Measurements from ENCODE around the gene LRP1B.

Gene LRP1B

GRCh38 chr2:141079231-141079630 is 1051.6 kb downstream of the LRP1B start:
- TF ChIP-seq ZNF274 (IDR thresholded peaks at IDR 0.05; ENCODE audit: low read depth, low read length), result no peak
- no peak overlapping the region for H3K4me3 ChIP-seq (ENCODE audit: low read length)

- no peak for TF ChIP-seq ZNF274 (IDR thresholded peaks at IDR 0.05; ENCODE audit: low read depth, low read length)
- H3K4me3 ChIP-seq (ENCODE audit: low read length), result no peak overlapping the region
Observed at GRCh38 chr2:141075753-141076152, 1055.1 kb downstream of the LRP1B start.

- TF ChIP-seq ZNF274 (IDR thresholded peaks at IDR 0.05; ENCODE audit: low read depth, low read length), result no peak
Observed at GRCh38 chr2:141068053-141068682, 1062.6 kb downstream of the LRP1B start.

GRCh38 chr2:141065042-141065441 is 1065.8 kb downstream of the LRP1B start:
- no peak for TF ChIP-seq ZNF274 (IDR thresholded peaks at IDR 0.05; ENCODE audit: low read depth, low read length)
- no peak overlapping the region for H3K4me3 ChIP-seq (ENCODE audit: low read length)

More at GRCh38 chr2:141068053-141068682, 1062.6 kb downstream of the LRP1B start:
- H3K4me3 ChIP-seq (ENCODE audit: low read length), result no peak overlapping the region

- no peak overlapping the region for H3K4me3 ChIP-seq (ENCODE audit: low read length)
- no peak for TF ChIP-seq ZNF274 (IDR thresholded peaks at IDR 0.05; ENCODE audit: low read depth, low read length)
Observed at GRCh38 chr2:141063406-141063805, 1067.4 kb downstream of the LRP1B start.

GRCh38 chr2:141062443-141062842 is 1068.4 kb downstream of the LRP1B start:
- TF ChIP-seq ZNF274 (IDR thresholded peaks at IDR 0.05; ENCODE audit: low read depth, low read length), result no peak
- no peak overlapping the region for H3K4me3 ChIP-seq (ENCODE audit: low read length)

GRCh38 chr2:141062031-141062430 is 1068.8 kb downstream of the LRP1B start:
- TF ChIP-seq ZNF274 (IDR thresholded peaks at IDR 0.05; ENCODE audit: low read depth, low read length), result no peak
- no peak overlapping the region for H3K4me3 ChIP-seq (ENCODE audit: low read length)

GRCh38 chr2:141058556-141058955 is 1072.3 kb downstream of the LRP1B start:
- TF ChIP-seq ZNF274 (IDR thresholded peaks at IDR 0.05; ENCODE audit: low read depth, low read length), result no peak
- no peak overlapping the region for H3K4me3 ChIP-seq (ENCODE audit: low read length)

- TF ChIP-seq ZNF274 (IDR thresholded peaks at IDR 0.05; ENCODE audit: low read depth, low read length), result no peak
- no peak overlapping the region for H3K4me3 ChIP-seq (ENCODE audit: low read length)
Observed at GRCh38 chr2:141055531-141055930, 1075.3 kb downstream of the LRP1B start.

GRCh38 chr2:141048951-141049350 is 1081.9 kb downstream of the LRP1B start:
- no peak overlapping the region for H3K4me3 ChIP-seq (ENCODE audit: low read length)
- no peak for TF ChIP-seq ZNF274 (IDR thresholded peaks at IDR 0.05; ENCODE audit: low read depth, low read length)

GRCh38 chr2:141041281-141041680 is 1089.5 kb downstream of the LRP1B start:
- TF ChIP-seq ZNF274 (IDR thresholded peaks at IDR 0.05; ENCODE audit: low read depth, low read length), result no peak
- H3K4me3 ChIP-seq (ENCODE audit: low read length), result no peak overlapping the region

GRCh38 chr2:141038341-141038740 is 1092.5 kb downstream of the LRP1B start:
- H3K4me3 ChIP-seq (ENCODE audit: low read length), result no peak overlapping the region
- no peak for TF ChIP-seq ZNF274 (IDR thresholded peaks at IDR 0.05; ENCODE audit: low read depth, low read length)

GRCh38 chr2:141037361-141037760 is 1093.5 kb downstream of the LRP1B start:
- H3K4me3 ChIP-seq (ENCODE audit: low read length), result no peak overlapping the region
- no peak for TF ChIP-seq ZNF274 (IDR thresholded peaks at IDR 0.05; ENCODE audit: low read depth, low read length)

- H3K4me3 ChIP-seq (ENCODE audit: low read length), result no peak overlapping the region
- no peak for TF ChIP-seq ZNF274 (IDR thresholded peaks at IDR 0.05; ENCODE audit: low read depth, low read length)
Observed at GRCh38 chr2:141035846-141036420, 1094.9 kb downstream of the LRP1B start.

- TF ChIP-seq ZNF274 (IDR thresholded peaks at IDR 0.05; ENCODE audit: low read depth, low read length), result no peak
- no peak overlapping the region for H3K4me3 ChIP-seq (ENCODE audit: low read length)
Observed at GRCh38 chr2:141029428-141030078, 1101.3 kb downstream of the LRP1B start.

All from GM08714 (cell line).